A673 (cell line): Measurements from ENCODE around the gene LCN6. TPM values are rescaled to one million over a fixed set of nuclear protein-coding genes. Genes with fewer than 3 reads are reported as not detected.

Experiments
- BruUV-seq: library from RNA; stranded (reverse); fragments of 400-500 nt; replicated peaks from 2 replicates; lab custom pipeline; 2021; lab: Mats Ljungman, UMichigan
- CTCF ChIA-PET: fragments of 300-600 bp; sonication (Branson Sonifier 250); formaldehyde crosslinking; loops from one replicate; lab custom pipeline; 2022; ENCODE audit warnings: antibody characterized with exemption; lab: Charles Lee
- POLR2A ChIA-PET: fragments of 300-600 bp; sonication (Branson Sonifier 250); formaldehyde crosslinking; loops from one replicate; lab custom pipeline; 2022; ENCODE audit warnings: antibody characterized with exemption; ENCODE audit not compliant: low non-redundant PET; lab: Charles Lee
- DNase-seq: peaks from one replicate; pipeline ENCODE4 v3.0.0-alpha.2; 2015; ENCODE audit warnings: low spot score
- H3K27ac ChIP-seq: fragments of 200-600 bp; sonication (generic); 2 replicates; pipeline ENCODE4 v1.5.1; 2016; ENCODE audit warnings: mixed run types, low read depth, mild to moderate bottlenecking, mixed read lengths, antibody characterized with exemption, low read length; ENCODE audit not compliant: poor library complexity, severe bottlenecking
- H3K27me3 ChIP-seq: fragments of 200-600 bp; sonication (generic); replicated peaks from 2 replicates; pipeline ENCODE4 v1.6.1; 2017; ENCODE audit warnings: mixed run types, low read depth, mild to moderate bottlenecking, mixed read lengths, antibody characterized with exemption, low read length; ENCODE audit not compliant: insufficient read depth, poor library complexity
- H3K36me3 ChIP-seq: fragments of 200-600 bp; sonication (generic); 2 replicates; pipeline ENCODE4 v1.6.1; 2016; ENCODE audit warnings: mixed run types, mild to moderate bottlenecking, mixed read lengths, antibody characterized with exemption, low read length; ENCODE audit not compliant: insufficient read depth, poor library complexity, severe bottlenecking
- H3K4me1 ChIP-seq: fragments of 200-600 bp; sonication (generic); 2 replicates; pipeline ENCODE4 v1.6.1; 2017; ENCODE audit warnings: mixed run types, mild to moderate bottlenecking, mixed read lengths, antibody characterized with exemption, low read length; ENCODE audit not compliant: insufficient read depth, poor library complexity, severe bottlenecking
- H3K4me3 ChIP-seq: fragments of 200-600 bp; sonication (generic); 2 replicates; pipeline ENCODE4 v1.5.1; 2016; ENCODE audit warnings: low read depth, mixed run types, mild to moderate bottlenecking, mixed read lengths, low read length; ENCODE audit not compliant: poor library complexity, severe bottlenecking
- H3K9me3 ChIP-seq: fragments of 200-600 bp; sonication (generic); 2 replicates; pipeline ENCODE4 v1.6.1; 2016; ENCODE audit warnings: mixed run types, low read depth, mild to moderate bottlenecking, mixed read lengths, antibody characterized with exemption, low read length; ENCODE audit not compliant: poor library complexity, severe bottlenecking
- CTCF ChIP-seq: fragments of 300-800, 200-600 bp; sonication (generic); conservative IDR thresholded peaks from 2 replicates; pipeline ENCODE4 v1.5.1; 2017; ENCODE audit warnings: low read depth, mild to moderate bottlenecking, antibody characterized with exemption, low read length, moderate library complexity, mixed read lengths
- EZH2 ChIP-seq: fragments of 200-600 bp; sonication (generic); IDR thresholded peaks from 2 replicates; pipeline ENCODE4 v1.6.1; 2017; ENCODE audit warnings: borderline replicate concordance, low read depth, mild to moderate bottlenecking, mixed read lengths, antibody characterized with exemption, low read length; ENCODE audit not compliant: poor library complexity, severe bottlenecking
- intact Hi-C: fragments of 100-400 bp; cut with micrococcal nuclease; formaldehyde crosslinking; loops from one replicate; pipeline ENCODE4 v1.10.0; 2022; ENCODE audit not compliant: unreplicated experiment
- total RNA-seq: library from RNA; stranded (reverse); gene quantifications from 2 replicates; pipeline ENCODE4 v1.2.3, GENCODE V29; 2021

Gene LCN6
- total RNA-seq, 1 experiment from 2014 or later, result not detected

GRCh38 chr9:136777359-136777758 lies 29.0 kb upstream of the LCN6 start:
- CTCF ChIA-PET, result interaction anchor here (1.3 kb wide), 1 partner anchor 8 kb away, joined by 5 read pairs; no protein-coding TSS in a partner anchor
- POLR2A ChIA-PET, result no interaction called here
- H3K36me3 ChIP-seq, result no peaks in the 10 kb centered on the region
- no peaks in the 10 kb centered on the region for H3K27me3 ChIP-seq
- TF ChIP-seq CTCF (no peak), EZH2 (no peak)
- H3K4me3 ChIP-seq, result no peak overlapping the region
- peaks cover 7% of the 10 kb centered on the region for H3K9me3 ChIP-seq
- DNase-seq, result no peak
- intact Hi-C loops, result no loop called here
- no TSS peak for BruUV-seq
- no peak overlapping the region for H3K27ac ChIP-seq
- no peaks in the 10 kb centered on the region for H3K4me1 ChIP-seq

GRCh38 chr9:136776947-136777346 lies 28.6 kb upstream of the LCN6 start:
- peaks cover 7% of the 10 kb centered on the region for H3K9me3 ChIP-seq
- ChIA-PET CTCF (no interaction called here), POLR2A (no interaction called here)
- BruUV-seq, result no TSS peak
- H3K27ac ChIP-seq, result no peak overlapping the region
- no peaks in the 10 kb centered on the region for H3K27me3 ChIP-seq
- intact Hi-C loops, result no loop called here
- H3K4me3 ChIP-seq, result no peak overlapping the region
- DNase-seq, result no peak
- H3K36me3 ChIP-seq, result no peaks in the 10 kb centered on the region
- no peaks in the 10 kb centered on the region for H3K4me1 ChIP-seq
- TF ChIP-seq EZH2 (no peak), CTCF (no peak)

- H3K4me1 ChIP-seq, result no peaks in the 10 kb centered on the region
- no peak for DNase-seq
- no peaks in the 10 kb centered on the region for H3K36me3 ChIP-seq
- no peaks in the 10 kb centered on the region for H3K27me3 ChIP-seq
- no peak overlapping the region for H3K4me3 ChIP-seq
- TF ChIP-seq CTCF, result no peak
- no peak for TF ChIP-seq EZH2
- POLR2A ChIA-PET, result no interaction called here
- intact Hi-C loops, result no loop called here
- CTCF ChIA-PET, result no interaction called here
- peaks cover 7% of the 10 kb centered on the region for H3K9me3 ChIP-seq
- BruUV-seq, result no TSS peak
- no peak overlapping the region for H3K27ac ChIP-seq
Measured at GRCh38 chr9:136775191-136775590, 26.9 kb upstream of the LCN6 start.
